ENCODE measurements around the gene STX17.

STX17 gene

GRCh38 chr9:99971410-99971809 is 65.0 kb downstream of the STX17 start:
- TF ChIP-seq CTCF (IDR thresholded peaks at IDR 0.05; ENCODE audit: insufficient read depth, low read length, poor library complexity, severe bottlenecking) (no peak), EZH2phosphoT487 (conservative IDR thresholded peaks at IDR 0.05; ENCODE audit: low read length) (no peak)
- Histone ChIP-seq H3F3A (ENCODE audit: insufficient read depth) (no peaks in the 10 kb centered on the region), H3K9me2 (replicated peaks; ENCODE audit: insufficient read depth, low read length) (no peaks in the 10 kb centered on the region), H3K9ac (ENCODE audit: low read length) (no peak overlapping the region), H3K4me3 (ENCODE audit: insufficient read depth, low read length, poor library complexity, severe bottlenecking) (no peak overlapping the region), H3K4me2 (ENCODE audit: low read depth, low read length, poor library complexity, severe bottlenecking) (no peak overlapping the region), H3K27me3 (ENCODE audit: low read length) (no peaks in the 10 kb centered on the region), H3K9me3 (ENCODE audit: insufficient read depth, low read length) (no peaks in the 10 kb centered on the region), H2AFZ (ENCODE audit: low read depth, low read length, severe bottlenecking) (no peak overlapping the region), H3K79me2 (ENCODE audit: insufficient read depth, low read length) (no peaks in the 10 kb centered on the region), H3K27ac (ENCODE audit: low read depth, low read length) (no peak overlapping the region), H4K20me1 (ENCODE audit: low read depth, low read length) (no peaks in the 10 kb centered on the region), H3K36me3 (ENCODE audit: low read length) (no peaks in the 10 kb centered on the region)

- Histone ChIP-seq H3K79me2 (ENCODE audit: insufficient read depth, low read length) (no peaks in the 10 kb centered on the region), H3K9ac (ENCODE audit: low read length) (no peak overlapping the region), H3K27me3 (ENCODE audit: low read length) (no peaks in the 10 kb centered on the region), H3K9me3 (ENCODE audit: insufficient read depth, low read length) (no peaks in the 10 kb centered on the region), H3K4me2 (ENCODE audit: low read depth, low read length, poor library complexity, severe bottlenecking) (no peak overlapping the region), H2AFZ (ENCODE audit: low read depth, low read length, severe bottlenecking) (no peak overlapping the region), H3K27ac (ENCODE audit: low read depth, low read length) (no peak overlapping the region), H4K20me1 (ENCODE audit: low read depth, low read length) (no peaks in the 10 kb centered on the region), H3F3A (ENCODE audit: insufficient read depth) (no peaks in the 10 kb centered on the region), H3K36me3 (ENCODE audit: low read length) (no peaks in the 10 kb centered on the region), H3K9me2 (replicated peaks; ENCODE audit: insufficient read depth, low read length) (no peaks in the 10 kb centered on the region), H3K4me3 (ENCODE audit: insufficient read depth, low read length, poor library complexity, severe bottlenecking) (no peak overlapping the region)
- TF ChIP-seq EZH2phosphoT487 (conservative IDR thresholded peaks at IDR 0.05; ENCODE audit: low read length) = no peak
- TF ChIP-seq CTCF (IDR thresholded peaks at IDR 0.05; ENCODE audit: insufficient read depth, low read length, poor library complexity, severe bottlenecking) = no peak
These were observed 67.0 kb downstream of the STX17 start for GRCh38 chr9:99973455-99973854.

DNA sequence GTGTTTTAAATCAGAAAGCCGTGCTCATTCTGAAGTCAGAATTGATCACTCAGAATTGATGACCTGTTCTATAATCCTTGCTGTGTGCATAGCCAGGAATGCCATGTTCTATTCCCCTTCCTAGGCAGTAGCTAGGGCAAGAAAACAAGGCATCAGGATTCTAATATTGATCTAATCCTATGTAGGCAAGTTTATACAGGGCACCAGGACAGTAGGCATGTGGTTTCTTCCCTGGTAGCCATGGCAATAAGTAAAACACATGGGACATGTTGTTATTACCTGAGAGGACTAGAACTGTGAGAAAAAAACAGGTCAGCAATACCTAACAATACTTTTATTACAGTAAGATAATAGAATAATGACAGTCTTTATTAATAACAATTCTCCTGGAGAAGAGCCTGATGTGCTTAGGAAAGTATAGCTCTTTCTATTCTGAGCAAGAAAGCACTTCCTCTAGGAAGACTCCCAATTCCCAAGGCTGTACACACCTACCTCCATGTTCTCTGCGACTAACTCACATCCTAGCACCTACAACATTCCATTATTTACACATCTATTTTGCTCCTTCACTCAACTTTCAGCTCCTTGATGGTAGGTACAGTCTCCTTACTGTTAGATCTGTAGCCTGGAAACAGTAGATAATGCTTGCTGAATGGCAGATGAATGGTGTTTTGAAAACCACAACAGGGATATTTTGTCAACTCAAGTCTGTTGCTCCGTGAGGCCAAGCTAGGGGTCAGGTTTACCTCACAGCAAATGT is 70.8 kb downstream of the STX17 start:
- no peaks in the 10 kb centered on the region for H3F3A ChIP-seq (ENCODE audit: insufficient read depth)
- no peaks in the 10 kb centered on the region for H3K79me2 ChIP-seq (ENCODE audit: insufficient read depth, low read length)
- no peak overlapping the region for H3K27ac ChIP-seq (ENCODE audit: low read depth, low read length)
- no peak overlapping the region for H3K4me2 ChIP-seq (ENCODE audit: low read depth, low read length, poor library complexity, severe bottlenecking)
- TF ChIP-seq CTCF (IDR thresholded peaks at IDR 0.05; ENCODE audit: insufficient read depth, low read length, poor library complexity, severe bottlenecking) = no peak
- no peak for TF ChIP-seq EZH2phosphoT487 (conservative IDR thresholded peaks at IDR 0.05; ENCODE audit: low read length)
- no peak overlapping the region for H3K4me3 ChIP-seq (ENCODE audit: insufficient read depth, low read length, poor library complexity, severe bottlenecking)
- H3K9me3 ChIP-seq (ENCODE audit: insufficient read depth, low read length) = no peaks in the 10 kb centered on the region
- no peak overlapping the region for H3K9ac ChIP-seq (ENCODE audit: low read length)
- H3K36me3 ChIP-seq (ENCODE audit: low read length) = 0 out of 2 replicates have a peak, but pooled peaks cover 6% of the 10 kb centered on the region
- no peaks in the 10 kb centered on the region for H3K9me2 ChIP-seq (replicated peaks; ENCODE audit: insufficient read depth, low read length)
- H2AFZ ChIP-seq (ENCODE audit: low read depth, low read length, severe bottlenecking) = no peak overlapping the region
- H3K27me3 ChIP-seq (ENCODE audit: low read length) = no peaks in the 10 kb centered on the region
- no peaks in the 10 kb centered on the region for H4K20me1 ChIP-seq (ENCODE audit: low read depth, low read length)
